GM12872 (cell line): ENCODE measurements around the gene ANKRD44.

Experiments
- CTCF ChIP-seq: IDR thresholded peaks from 3 replicates; pipeline ENCODE4 v1.5.1; 2011; ENCODE audit warnings: low read depth, mild to moderate bottlenecking, low read length, moderate library complexity; ENCODE audit not compliant: insufficient read depth

The ANKRD44 gene

DNA sequence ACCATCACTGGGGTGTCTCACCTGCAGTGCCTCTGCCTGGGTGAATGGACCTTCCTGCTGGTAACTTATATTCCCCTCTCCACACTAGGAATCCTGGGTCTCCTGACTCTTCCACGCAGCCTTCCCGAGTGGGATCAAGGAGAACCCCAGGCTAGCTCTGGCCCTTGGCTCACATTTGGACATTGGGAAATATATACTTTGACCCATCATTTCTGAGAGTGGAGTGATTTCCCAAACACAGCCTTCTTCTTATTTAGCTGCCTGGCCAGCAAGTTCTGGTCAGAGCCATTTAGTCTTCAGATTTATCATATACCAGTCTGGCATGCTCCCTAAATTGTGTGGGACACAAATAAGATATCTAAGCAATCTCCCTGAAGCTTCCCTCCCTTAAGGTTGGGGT lies 237.3 kb downstream of the ANKRD44 start:
- no peak for TF ChIP-seq CTCF

- no peak for TF ChIP-seq CTCF
Measured at GRCh38 chr2:197072533-197072932, 238.0 kb downstream of the ANKRD44 start.

GRCh38 chr2:197071790-197072436 lies 238.7 kb downstream of the ANKRD44 start:
- no peak for TF ChIP-seq CTCF

GRCh38 chr2:197071213-197071612 lies 239.4 kb downstream of the ANKRD44 start:
- no peak for TF ChIP-seq CTCF

GRCh38 chr2:197069958-197070357 lies 240.6 kb downstream of the ANKRD44 start:
- no peak for TF ChIP-seq CTCF

DNA sequence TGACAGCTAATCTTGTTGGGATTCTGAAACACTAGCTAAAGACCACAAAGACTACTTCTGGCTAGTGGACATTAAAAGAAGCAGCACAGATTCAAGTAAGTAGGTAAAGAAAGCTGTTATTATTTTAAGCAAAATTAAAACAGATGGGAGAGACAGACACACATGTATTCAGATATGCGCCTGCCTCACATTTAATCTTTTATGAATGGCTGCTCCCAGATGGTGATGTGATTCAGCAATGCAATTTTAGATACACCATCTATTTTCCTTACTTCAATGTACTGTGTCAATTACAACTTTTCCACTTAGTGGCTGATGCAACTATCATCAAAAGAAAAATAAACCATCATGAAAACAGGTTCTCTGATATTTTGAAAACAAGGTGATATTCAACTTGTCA lies 251.1 kb downstream of the ANKRD44 start:
- no peak for TF ChIP-seq CTCF

GRCh38 chr2:197058777-197059300 lies 251.7 kb downstream of the ANKRD44 start:
- no peak for TF ChIP-seq CTCF
